Lower leg skin (tissue), 3 donors: Measurements from ENCODE around the gene SUN2.

Experiments
- CTCF ChIP-seq, 3 donors: fragments of 450-650 bp; IDR thresholded peaks; one replicate each; pipeline ENCODE4 v1.5.1; 2016; ENCODE audit warnings: antibody characterized with exemption in 3 of 3, mild to moderate bottlenecking in 3 of 3, moderate library complexity in 2 of 3
- POLR2A ChIP-seq, 2 donors: fragments of 450-650 bp; IDR thresholded peaks; one replicate each; pipeline ENCODE4 v1.6.1; 2016 to 2017; ENCODE audit warnings: antibody characterized with exemption in 2 of 2, mild to moderate bottlenecking in 1 of 2, moderate library complexity in 1 of 2

GRCh38 chr22:38733329-38733723 lies 22.5 kb downstream of the SUN2 start:
- TF ChIP-seq CTCF (IDR thresholded peaks at IDR 0.05) (peak in 1 of 3 donors; percentile 11), POLR2A (IDR thresholded peaks at IDR 0.05) (no peak)
